ENCODE data around the gene PRKCZ.

Gene PRKCZ

GRCh38 chr1:2046174-2046917, 3.9 kb upstream of the PRKCZ start:
- no peak for DNase-seq (ENCODE audit: low read depth)

- DNase-seq (ENCODE audit: low read depth): no peak
These were observed 3.1 kb upstream of the PRKCZ start for GRCh38 chr1:2046953-2047748.

- no peak for DNase-seq (ENCODE audit: low read depth)
These were observed 2.2 kb upstream of the PRKCZ start for GRCh38 chr1:2047749-2048729.

GRCh38 chr1:2049225-2049717, 940 bp upstream of the PRKCZ start:
- DNase-seq (ENCODE audit: low read depth): no peak

- DNase-seq (ENCODE audit: low read depth): peak; percentile 18
These were observed 216 bp downstream of the PRKCZ start for GRCh38 chr1:2050461-2050792.

GRCh38 chr1:2050793-2051682, 827 bp downstream of the PRKCZ start:
- no peak for DNase-seq (ENCODE audit: low read depth)

- no peak for DNase-seq (ENCODE audit: low read depth)
These were observed 2.0 kb downstream of the PRKCZ start for GRCh38 chr1:2052054-2052679.

GRCh38 chr1:2052756-2053155, 2.5 kb downstream of the PRKCZ start:
- DNase-seq (ENCODE audit: low read depth): no peak

- DNase-seq (ENCODE audit: low read depth): no peak
These were observed 3.0 kb downstream of the PRKCZ start for GRCh38 chr1:2053217-2053616.

GRCh38 chr1:2053784-2054376, 3.7 kb downstream of the PRKCZ start:
- DNase-seq (ENCODE audit: low read depth): no peak

- DNase-seq (ENCODE audit: low read depth): no peak
These were observed 4.3 kb downstream of the PRKCZ start for GRCh38 chr1:2054560-2054959.

GRCh38 chr1:2055911-2056575, 5.8 kb downstream of the PRKCZ start:
- no peak for DNase-seq (ENCODE audit: low read depth)

- no peak for DNase-seq (ENCODE audit: low read depth)
These were observed 6.9 kb downstream of the PRKCZ start for GRCh38 chr1:2056955-2057590.

- no peak for DNase-seq (ENCODE audit: low read depth)
These were observed 9.2 kb downstream of the PRKCZ start for GRCh38 chr1:2059290-2059953.

- DNase-seq (ENCODE audit: low read depth): no peak
These were observed 9.9 kb downstream of the PRKCZ start for GRCh38 chr1:2060072-2060471.

GRCh38 chr1:2060535-2060934, 10.3 kb downstream of the PRKCZ start:
- no peak for DNase-seq (ENCODE audit: low read depth)

- no peak for DNase-seq (ENCODE audit: low read depth)
These were observed 11.0 kb downstream of the PRKCZ start for GRCh38 chr1:2061065-2061778.

GRCh38 chr1:2065699-2066098, 15.5 kb downstream of the PRKCZ start:
- no peak for DNase-seq (ENCODE audit: low read depth)
